ENCODE data around the gene CPA5.
"Not testable (repeated sequence)": the region's sequence is repeated elsewhere in the genome, so short reads cannot be mapped to it uniquely, and the experiment has no call there.

The CPA5 gene

DNA sequence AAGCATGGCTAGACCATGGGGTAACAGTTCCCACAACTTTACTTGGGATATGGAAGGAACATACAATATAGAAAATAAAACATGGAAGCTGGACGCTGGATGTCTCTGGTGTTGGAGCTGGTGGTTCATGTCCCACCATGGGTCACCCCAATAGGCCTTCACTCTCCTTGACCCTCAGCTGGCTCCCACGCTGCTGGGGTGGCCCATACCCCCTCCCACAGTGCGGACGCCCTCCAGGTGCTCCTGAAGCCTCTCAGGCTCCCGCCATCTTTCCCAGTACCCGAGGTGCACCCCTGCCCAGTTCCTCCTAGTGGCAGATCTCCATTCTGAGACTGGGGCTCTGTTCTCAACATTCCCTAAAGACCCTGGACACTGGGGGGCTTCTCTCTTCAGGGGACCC is 29.9 kb downstream of the CPA5 start:
- DNase-seq = no peak

DNA sequence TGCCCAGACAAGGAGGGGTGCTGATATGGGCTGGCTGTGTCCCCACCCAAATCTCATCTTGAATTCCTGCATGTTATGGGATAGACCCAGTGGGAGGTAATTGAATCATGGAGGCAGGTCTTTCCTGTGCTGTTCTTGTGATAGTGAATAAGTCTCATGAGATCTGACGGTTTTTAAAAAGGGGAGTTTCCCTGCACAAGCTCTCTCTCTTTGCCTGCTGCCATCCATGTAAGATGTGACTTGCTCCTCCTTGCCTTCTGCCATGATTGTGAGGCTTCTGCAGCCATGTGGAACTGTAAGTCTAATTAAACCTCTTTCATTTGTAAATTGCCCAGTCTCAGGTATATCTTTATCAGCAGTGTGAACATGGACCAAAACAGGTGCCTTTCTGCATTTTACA is 31.8 kb downstream of the CPA5 start:
- DNase-seq = not testable (repeated sequence)

- DNase-seq = no peak
Observed at GRCh38 chr7:130377178-130377577, 32.6 kb downstream of the CPA5 start.

GRCh38 chr7:130379019-130379418 is 34.4 kb downstream of the CPA5 start:
- DNase-seq = no peak

GRCh38 chr7:130379532-130379920 is 34.9 kb downstream of the CPA5 start:
- no peak for DNase-seq

- no peak for DNase-seq
Observed at GRCh38 chr7:130379921-130380860, 35.6 kb downstream of the CPA5 start, which contains the start of gene CPA1. Gene CPA1, plus strand, starts transcription at chr7:130380494. Its CDS starts 27 bp downstream, at chr7:130380521.

DNA sequence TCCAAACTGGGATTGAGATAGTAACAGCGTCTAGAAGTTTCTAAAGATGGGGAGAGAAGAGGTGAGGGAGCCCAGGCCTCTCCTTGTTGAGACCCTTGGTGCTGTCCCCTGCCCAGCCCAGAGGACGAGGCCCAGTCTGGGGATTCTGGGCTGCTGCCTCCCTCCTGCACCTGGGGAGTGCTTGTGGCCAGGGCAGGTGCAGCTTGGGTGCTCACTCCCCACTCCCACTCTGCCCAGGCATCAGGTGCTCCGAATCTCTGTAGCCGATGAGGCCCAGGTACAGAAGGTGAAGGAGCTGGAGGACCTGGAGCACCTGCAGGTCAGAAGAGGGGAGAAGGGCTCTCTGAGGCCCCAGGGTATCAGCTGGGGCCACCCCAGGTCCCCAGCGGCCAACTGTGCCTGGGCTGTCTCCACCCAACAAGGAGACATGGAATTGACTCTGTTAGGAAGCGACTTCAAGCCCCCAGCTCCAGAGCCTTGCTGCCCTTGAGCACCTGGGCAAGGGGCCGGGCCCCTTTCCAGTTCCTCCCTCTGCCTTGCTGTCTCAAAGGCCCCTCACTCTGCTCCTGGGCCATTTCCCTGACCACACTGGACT is 36.3 kb downstream of the CPA5 start:
- DNase-seq = no peak

DNA sequence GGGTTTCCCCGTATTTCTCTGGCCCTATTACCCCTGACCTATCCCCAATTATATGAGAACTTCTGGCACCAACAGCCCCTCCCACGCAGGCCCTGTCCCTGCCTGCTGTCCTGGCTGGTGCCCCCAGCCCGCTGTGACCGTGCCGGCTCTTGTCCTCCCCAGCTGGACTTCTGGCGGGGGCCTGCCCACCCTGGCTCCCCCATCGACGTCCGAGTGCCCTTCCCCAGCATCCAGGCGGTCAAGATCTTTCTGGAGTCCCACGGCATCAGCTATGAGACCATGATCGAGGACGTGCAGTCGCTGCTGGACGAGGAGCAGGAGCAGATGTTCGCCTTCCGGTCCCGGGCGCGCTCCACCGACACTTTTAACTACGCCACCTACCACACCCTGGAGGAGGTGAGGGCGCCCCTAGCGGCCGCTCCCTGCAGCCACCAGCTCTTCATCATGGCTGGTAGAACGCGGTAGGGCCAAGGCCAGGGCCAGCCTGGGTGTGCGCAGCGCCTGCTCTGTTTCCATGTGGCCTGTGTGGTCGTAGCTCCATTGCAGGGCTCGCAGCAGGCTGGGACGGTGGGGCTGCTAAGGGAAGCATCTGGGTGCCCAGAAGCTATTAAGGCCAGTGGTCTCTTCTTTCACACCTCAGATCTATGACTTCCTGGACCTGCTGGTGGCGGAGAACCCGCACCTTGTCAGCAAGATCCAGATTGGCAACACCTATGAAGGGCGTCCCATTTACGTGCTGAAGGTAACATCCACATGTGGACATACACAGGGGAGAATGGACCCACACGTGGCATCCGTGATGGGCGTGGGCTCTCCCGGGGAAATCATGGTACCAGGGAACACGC is 37.1 kb downstream of the CPA5 start:
- no peak for DNase-seq

DNA sequence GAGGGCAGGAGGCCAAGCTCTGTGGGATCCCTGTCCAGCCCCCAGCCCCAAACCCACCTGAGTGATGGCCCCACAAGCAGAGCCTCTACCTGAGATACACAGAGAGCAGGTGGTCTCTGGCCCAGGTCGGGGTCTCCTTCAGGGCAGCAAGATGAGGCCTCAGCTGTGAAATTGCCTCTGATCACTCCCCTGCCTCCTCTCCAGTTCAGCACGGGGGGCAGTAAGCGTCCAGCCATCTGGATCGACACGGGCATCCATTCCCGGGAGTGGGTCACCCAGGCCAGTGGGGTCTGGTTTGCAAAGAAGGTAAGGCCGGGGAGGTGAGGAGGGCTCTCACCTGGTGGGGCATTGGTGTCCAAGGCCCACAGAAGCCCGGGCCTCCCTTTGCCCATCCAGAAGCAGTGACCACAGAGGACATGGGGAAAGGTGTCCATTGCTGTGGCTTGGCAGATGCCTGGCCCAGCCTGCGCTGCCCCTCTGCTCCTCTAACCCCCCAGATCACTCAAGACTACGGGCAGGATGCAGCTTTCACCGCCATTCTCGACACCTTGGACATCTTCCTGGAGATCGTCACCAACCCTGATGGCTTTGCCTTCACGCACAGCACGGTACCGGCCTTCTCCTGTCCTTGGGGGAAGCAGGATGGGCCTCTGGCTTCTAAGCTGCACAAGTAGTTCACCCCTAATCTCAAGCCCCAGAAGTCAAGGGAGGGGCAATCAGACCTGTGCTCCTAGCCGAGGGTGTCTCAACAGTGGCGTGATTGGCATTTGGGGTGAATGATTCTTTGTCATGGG is 38.8 kb downstream of the CPA5 start:
- no peak for DNase-seq

GRCh38 chr7:130384371-130384801 is 39.8 kb downstream of the CPA5 start:
- no peak for DNase-seq

GRCh38 chr7:130384841-130385599 is 40.4 kb downstream of the CPA5 start:
- no peak for DNase-seq

GRCh38 chr7:130385600-130386066 is 41.0 kb downstream of the CPA5 start:
- DNase-seq = no peak

- no peak for DNase-seq
Observed at GRCh38 chr7:130386876-130387275, 42.3 kb downstream of the CPA5 start.

DNA sequence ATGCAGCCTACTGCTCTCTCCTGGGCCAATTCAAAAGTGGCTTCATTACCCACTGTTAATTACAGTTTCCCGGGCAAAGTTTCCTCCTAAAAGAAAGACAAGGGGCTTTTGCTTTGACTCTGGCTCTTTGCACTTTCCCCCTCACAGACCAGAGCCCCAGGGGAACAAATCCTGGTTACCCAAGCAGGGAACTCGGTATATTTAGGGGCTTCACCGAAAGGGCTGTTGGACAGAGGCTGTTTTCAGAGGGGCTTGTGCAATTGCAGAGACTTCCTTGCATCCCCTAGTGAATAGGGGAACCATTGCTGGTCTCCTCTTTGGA is 42.7 kb downstream of the CPA5 start:
- DNase-seq = no peak

GRCh38 chr7:130387628-130388403 is 43.2 kb downstream of the CPA5 start:
- no peak for DNase-seq

- no peak for DNase-seq
Observed at GRCh38 chr7:130388671-130389070, 44.1 kb downstream of the CPA5 start.

DNA sequence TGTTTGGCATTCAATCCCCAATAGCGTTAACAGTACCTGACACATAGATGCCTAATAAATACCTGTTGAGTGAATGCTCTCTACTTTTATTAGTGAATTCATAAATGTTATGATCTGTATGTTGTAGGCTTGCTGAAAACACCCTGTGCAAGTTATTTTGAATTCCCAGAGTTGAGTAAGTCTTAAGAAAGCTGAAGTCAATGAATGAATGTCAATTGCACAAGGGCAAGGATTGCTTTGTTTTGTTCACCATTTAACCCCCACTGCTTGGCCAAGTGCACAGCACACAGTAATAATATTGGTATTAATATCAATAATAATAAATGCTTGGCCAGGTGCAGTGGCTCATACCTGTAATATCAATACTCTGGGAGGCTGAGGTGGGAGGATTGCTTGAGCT is 45.9 kb downstream of the CPA5 start:
- no peak for DNase-seq

DNA sequence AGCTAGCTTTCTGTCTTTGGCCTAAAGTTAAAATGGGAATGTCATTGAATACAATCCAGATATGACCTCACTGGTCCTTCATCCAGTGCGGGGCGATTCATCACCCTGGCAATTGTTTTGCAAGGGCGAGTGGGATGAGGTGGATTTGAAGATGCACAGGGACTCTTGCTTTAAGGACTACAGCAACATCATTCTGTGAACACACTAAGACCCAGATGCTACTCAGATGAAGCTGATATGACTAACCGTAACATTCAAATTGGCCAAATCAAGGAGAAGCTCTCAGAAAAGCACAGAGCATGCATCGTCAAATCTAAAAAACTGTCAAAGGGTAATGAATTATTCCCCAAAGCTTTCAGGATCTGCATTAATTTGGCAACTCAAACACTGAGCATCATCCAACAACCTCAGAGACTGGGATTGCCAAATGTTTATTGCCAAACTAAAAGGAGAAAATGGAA is 48.5 kb downstream of the CPA5 start:
- DNase-seq = peak in 2 of 56 donors; percentile 11 to 21

- DNase-seq = no peak
Observed at GRCh38 chr7:130393841-130394411, 49.3 kb downstream of the CPA5 start.

All from nucleus accumbens (tissue), 56 donors.